IMR-90 (cell line): ENCODE measurements around the gene WARS2. TPM values are rescaled to one million over a fixed set of nuclear protein-coding genes. Genes with fewer than 3 reads are reported as not detected.

Experiments
- ATAC-seq: fragments of 200-7000 bp; cut with Tn5 transposase; 2 replicates; pipeline ENCODE4 v1.9.1; 2020; ENCODE audit warnings: low read depth, mild to moderate bottlenecking, moderate library complexity
- BruUV-seq: library from RNA; stranded (reverse); fragments of 400-500 nt; replicated peaks from 2 replicates; lab custom pipeline; 2021; lab: Mats Ljungman, UMichigan
- CTCF ChIA-PET: fragments of 300-600 bp; formaldehyde crosslinking; extraction: SDS; loops from one replicate; lab custom pipeline; 2021; ENCODE audit warnings: antibody characterized with exemption; lab: Yijun Ruan, JAX
- POLR2A ChIA-PET: fragments of 300-600 bp; sonication (Branson Sonifier 250); formaldehyde crosslinking; loops from one replicate; lab custom pipeline; 2022; ENCODE audit warnings: antibody characterized with exemption; ENCODE audit not compliant: unreplicated experiment; lab: Charles Lee
- DNase-seq: peaks from one replicate; pipeline ENCODE4 v3.0.0; 2013
- H2AFZ ChIP-seq: replicated peaks from 2 replicates; pipeline ENCODE3; 2013; ENCODE audit warnings: low read length, mild to moderate bottlenecking; ENCODE audit not compliant: poor library complexity
- H2AK5ac ChIP-seq: 2 replicates; pipeline ENCODE4 v1.6.1; 2013; ENCODE audit warnings: low read depth, low read length, inconsistent platforms
- H2AK9ac ChIP-seq: replicated peaks from 2 replicates; pipeline ENCODE3; 2013; ENCODE audit warnings: mild to moderate bottlenecking, low read depth, low read length, moderate library complexity; ENCODE audit not compliant: poor library complexity
- H2BK120ac ChIP-seq: 2 replicates; pipeline ENCODE4 v1.6.1; 2013; ENCODE audit warnings: low read depth, low read length, inconsistent platforms
- H2BK15ac ChIP-seq: 3 replicates; pipeline ENCODE4 v1.6.1; 2013; ENCODE audit warnings: low read depth, low read length, inconsistent platforms
- H2BK20ac ChIP-seq: 2 replicates; pipeline ENCODE4 v1.6.1; 2013; ENCODE audit warnings: low read depth, mild to moderate bottlenecking, inconsistent platforms, low read length, moderate library complexity
- H2BK5ac ChIP-seq: 2 replicates; pipeline ENCODE4 v1.6.1; 2013; ENCODE audit warnings: mild to moderate bottlenecking, low read depth, low read length, inconsistent platforms; ENCODE audit not compliant: poor library complexity, severe bottlenecking
- H3K14ac ChIP-seq: replicated peaks from 2 replicates; pipeline ENCODE4 v1.6.1; 2013; ENCODE audit warnings: low read depth, low read length, inconsistent platforms
- H3K18ac ChIP-seq: 2 replicates; pipeline ENCODE4 v1.6.1; 2013; ENCODE audit warnings: low read depth, low read length, control low read depth
- H3K23ac ChIP-seq: 2 replicates; pipeline ENCODE4 v1.6.1; 2013; ENCODE audit warnings: low read depth, low read length, inconsistent platforms
- H3K27ac ChIP-seq: 2 replicates; pipeline ENCODE4 v1.5.1; 2013; ENCODE audit warnings: mild to moderate bottlenecking, control low read depth, low read length; ENCODE audit not compliant: insufficient read depth
- H3K27me3 ChIP-seq: 2 replicates; pipeline ENCODE4 v1.6.1; 2013; ENCODE audit warnings: low read length; ENCODE audit not compliant: control insufficient read depth, insufficient read depth
- H3K36me3 ChIP-seq: 2 replicates; pipeline ENCODE4 v1.6.1; 2013; ENCODE audit warnings: low read length, mixed read lengths; ENCODE audit not compliant: control insufficient read depth, insufficient read depth
- H3K4ac ChIP-seq: 2 replicates; pipeline ENCODE4 v1.6.1; 2013; ENCODE audit warnings: low read depth, low read length, inconsistent platforms
- H3K4me1 ChIP-seq: 2 replicates; pipeline ENCODE4 v1.6.1; 2013; ENCODE audit warnings: low read length, mixed read lengths; ENCODE audit not compliant: control insufficient read depth, insufficient read depth
- H3K4me2 ChIP-seq: 2 replicates; pipeline ENCODE4 v1.6.1; 2013; ENCODE audit warnings: low read depth, mild to moderate bottlenecking, control low read depth, low read length, moderate library complexity
- H3K4me3 ChIP-seq: 2 replicates; pipeline ENCODE4 v1.5.1; 2013; ENCODE audit warnings: low read depth, mild to moderate bottlenecking, control low read depth, low read length, moderate library complexity; ENCODE audit not compliant: insufficient read depth
- H3K56ac ChIP-seq: 2 replicates; pipeline ENCODE4 v1.6.1; 2013; ENCODE audit warnings: low read length, inconsistent platforms; ENCODE audit not compliant: insufficient read depth; ENCODE audit errors: extremely low read depth
- H3K79me1 ChIP-seq, 2 experiments: 2 replicates each; pipeline ENCODE4 v1.6.1; 2013; ENCODE audit warnings: low read length in 2 of 2, inconsistent platforms in 1 of 2, low read depth in 1 of 2
- H3K9ac ChIP-seq: 2 replicates; pipeline ENCODE4 v1.6.1; 2013; ENCODE audit warnings: low read depth, low read length, control low read depth
- H3K9me1 ChIP-seq: 2 replicates; pipeline ENCODE4 v1.6.1; 2013; ENCODE audit warnings: low read length, inconsistent platforms; ENCODE audit not compliant: insufficient read depth
- H3K9me3 ChIP-seq: 2 replicates; pipeline ENCODE4 v1.6.1; 2013; ENCODE audit warnings: low read length; ENCODE audit not compliant: control insufficient read depth, insufficient read depth
- H4K20me1 ChIP-seq: 2 replicates; pipeline ENCODE4 v1.6.1; 2013; ENCODE audit warnings: low read length, inconsistent platforms; ENCODE audit not compliant: insufficient read depth
- H4K5ac ChIP-seq: 2 replicates; pipeline ENCODE4 v1.6.1; 2013; ENCODE audit warnings: mild to moderate bottlenecking, low read depth, low read length, control low read depth
- H4K8ac ChIP-seq, 2 experiments: 2 replicates each; pipeline ENCODE4 v1.6.1; 2013; ENCODE audit warnings: low read depth in 2 of 2, low read length in 2 of 2, control low read depth in 1 of 2, inconsistent platforms in 1 of 2
- H4K91ac ChIP-seq: 2 replicates; pipeline ENCODE4 v1.6.1; 2013; ENCODE audit warnings: low read depth, low read length, inconsistent platforms; ENCODE audit not compliant: insufficient read depth
- BHLHE40 ChIP-seq: fragments of 150-350 bp; IDR thresholded peaks from 2 replicates; pipeline ENCODE4 v1.6.1; 2016; ENCODE audit warnings: mild to moderate bottlenecking, low read depth, low read length
- ELK1 ChIP-seq: fragments of 150-350 bp; IDR thresholded peaks from 2 replicates; pipeline ENCODE4 v1.6.1; 2016; ENCODE audit warnings: low read depth, mild to moderate bottlenecking, low read length, moderate library complexity, borderline replicate concordance
- MAFK ChIP-seq: IDR thresholded peaks from 2 replicates; pipeline ENCODE4 v1.6.1; 2012; ENCODE audit warnings: low read depth, low read length, improper control_type of control experiment
- NFE2L2 ChIP-seq: fragments of 150-350 bp; IDR thresholded peaks from 2 replicates; pipeline ENCODE4 v1.6.1; 2016; ENCODE audit warnings: low read depth, mild to moderate bottlenecking, low read length
- POLR2A ChIP-seq: IDR thresholded peaks from 2 replicates; pipeline ENCODE4 v1.6.1; 2012; ENCODE audit warnings: mild to moderate bottlenecking, low read depth, low read length
- RFX5 ChIP-seq: IDR thresholded peaks from 2 replicates; pipeline ENCODE4 v1.8.0; 2012; ENCODE audit warnings: low read depth, mild to moderate bottlenecking, low read length, moderate library complexity
- SMC3 ChIP-seq: fragments of 150-350 bp; IDR thresholded peaks from 2 replicates; pipeline ENCODE4 v1.6.1; 2016; ENCODE audit warnings: low read depth, mild to moderate bottlenecking, antibody characterized with exemption, low read length, moderate library complexity
- WGBS, 2 experiments: methylation state at CpG; one replicate each; pipeline versions ENCODE4 v1.1.5 to v1.1.7; 2013; ENCODE audit warnings: missing lambda C conversion rate in 2 of 2; ENCODE audit not compliant: insufficient read length in 1 of 2; ENCODE audit errors: extremely low coverage in 2 of 2; 5-methylcytosine and 5-hydroxymethylcytosine counted together
- dilution Hi-C: fragments of 300-500 bp; cut with HindIII; formaldehyde crosslinking; loops from one replicate; pipeline ENCODE4 v1.14.3; 2018; ENCODE audit warnings: low sequenced_read_pairs; ENCODE audit not compliant: unreplicated experiment
- in situ Hi-C: fragments of 300-500 bp; cut with MboI; formaldehyde crosslinking; loops from 3 replicates; pipeline ENCODE4 v1.14.3; 2019; ENCODE audit warnings: low sequenced_read_pairs, inconsistent platforms, mixed read lengths
- intact Hi-C: fragments of 100-400 bp; cut with micrococcal nuclease; formaldehyde crosslinking; loops from 2 replicates; pipeline ENCODE4 v1.10.0; 2022
- polyA plus RNA-seq, 3 experiments: library from polyadenylated mRNA; depleted of rRNA; stranded (reverse); fragments of >200 nt; gene quantifications; 2 replicates each; pipeline ENCODE4 v1.2.3, GENCODE V29; 2012; ENCODE audit warnings: low replicate concordance in 1 of 3
- total RNA-seq: library from RNA; depleted of rRNA; stranded (reverse); fragments of >200 nt; gene quantifications from 2 replicates; pipeline ENCODE4 v1.2.3, GENCODE V29; 2012
- TF ChIP-seq, protein P1 (sequence below): conservative IDR thresholded peaks from 2 replicates; pipeline ENCODE4 v1.5.1; 2012; ENCODE audit warnings: mild to moderate bottlenecking, low read depth, low read length, improper control_type of control experiment
- TF ChIP-seq, protein P2 (sequence below): fragments of 150-350 bp; IDR thresholded peaks from 2 replicates; pipeline ENCODE4 v1.6.1; 2017; ENCODE audit warnings: mild to moderate bottlenecking, antibody characterized with exemption, low read length, low read depth

WARS2 gene
- total and polyA plus RNA-seq, 2 of the 4 experiments (the other 2 are of a cell fraction): 5.7 to 20.3 TPM

GRCh38 chr1:119144813-119145212, 4.4 kb upstream of the WARS2 start:
- H3K56ac ChIP-seq: no peak overlapping the region
- H2AK5ac ChIP-seq: no peak overlapping the region
- no peak overlapping the region for H3K4ac ChIP-seq
- no peak overlapping the region for H4K91ac ChIP-seq
- in situ Hi-C loops: no loop called here
- no peak overlapping the region for H2AFZ ChIP-seq
- H2BK15ac ChIP-seq: no peak overlapping the region
- H2BK20ac ChIP-seq: no peak overlapping the region
- no peak overlapping the region for H3K9ac ChIP-seq
- dilution Hi-C loops: no loop called here
- TF ChIP-seq BHLHE40: no peak
- no peak for TF ChIP-seq ELK1
- TF ChIP-seq SMC3: no peak
- TF ChIP-seq RFX5: no peak
- TF ChIP-seq POLR2A: no peak
- TF ChIP-seq, protein P1, sequence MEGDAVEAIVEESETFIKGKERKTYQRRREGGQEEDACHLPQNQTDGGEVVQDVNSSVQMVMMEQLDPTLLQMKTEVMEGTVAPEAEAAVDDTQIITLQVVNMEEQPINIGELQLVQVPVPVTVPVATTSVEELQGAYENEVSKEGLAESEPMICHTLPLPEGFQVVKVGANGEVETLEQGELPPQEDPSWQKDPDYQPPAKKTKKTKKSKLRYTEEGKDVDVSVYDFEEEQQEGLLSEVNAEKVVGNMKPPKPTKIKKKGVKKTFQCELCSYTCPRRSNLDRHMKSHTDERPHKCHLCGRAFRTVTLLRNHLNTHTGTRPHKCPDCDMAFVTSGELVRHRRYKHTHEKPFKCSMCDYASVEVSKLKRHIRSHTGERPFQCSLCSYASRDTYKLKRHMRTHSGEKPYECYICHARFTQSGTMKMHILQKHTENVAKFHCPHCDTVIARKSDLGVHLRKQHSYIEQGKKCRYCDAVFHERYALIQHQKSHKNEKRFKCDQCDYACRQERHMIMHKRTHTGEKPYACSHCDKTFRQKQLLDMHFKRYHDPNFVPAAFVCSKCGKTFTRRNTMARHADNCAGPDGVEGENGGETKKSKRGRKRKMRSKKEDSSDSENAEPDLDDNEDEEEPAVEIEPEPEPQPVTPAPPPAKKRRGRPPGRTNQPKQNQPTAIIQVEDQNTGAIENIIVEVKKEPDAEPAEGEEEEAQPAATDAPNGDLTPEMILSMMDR: no peak
- no peak for TF ChIP-seq MAFK
- TF ChIP-seq, protein P2, sequence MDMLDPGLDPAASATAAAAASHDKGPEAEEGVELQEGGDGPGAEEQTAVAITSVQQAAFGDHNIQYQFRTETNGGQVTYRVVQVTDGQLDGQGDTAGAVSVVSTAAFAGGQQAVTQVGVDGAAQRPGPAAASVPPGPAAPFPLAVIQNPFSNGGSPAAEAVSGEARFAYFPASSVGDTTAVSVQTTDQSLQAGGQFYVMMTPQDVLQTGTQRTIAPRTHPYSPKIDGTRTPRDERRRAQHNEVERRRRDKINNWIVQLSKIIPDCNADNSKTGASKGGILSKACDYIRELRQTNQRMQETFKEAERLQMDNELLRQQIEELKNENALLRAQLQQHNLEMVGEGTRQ: no peak
- no peak for TF ChIP-seq NFE2L2
- no peak overlapping the region for H3K23ac ChIP-seq
- H2BK5ac ChIP-seq: no peak overlapping the region
- no CpG with 5 or more reads among the region's 6 CpGs for WGBS, 2 experiments
- intact Hi-C loops: loop anchor here (5.0 kb wide), 3 partner anchors 132 to 998 kb away; partner anchors contain the start of gene HAO2
- H4K20me1 ChIP-seq: no peaks in the 10 kb centered on the region
- no peak overlapping the region for H3K18ac ChIP-seq
- BruUV-seq: no TSS peak
- H4K8ac ChIP-seq: no peak overlapping the region
- no peak overlapping the region for H2AK9ac ChIP-seq
- no peak overlapping the region for H3K27ac ChIP-seq
- ATAC-seq: no peak
- no peak overlapping the region for H3K4me3 ChIP-seq
- H3K27me3 ChIP-seq: no peaks in the 10 kb centered on the region
- H3K4me1 ChIP-seq: peaks cover 3% of the 10 kb centered on the region; the same call in 1 of the 2 replicates
- no peak overlapping the region for H4K5ac ChIP-seq
- ChIA-PET POLR2A (no interaction called here), CTCF (interaction anchor here (0.9 kb wide), 1 partner anchor 77 kb away, joined by 5 read pairs; no protein-coding TSS in a partner anchor)
- peaks cover 5% of the 10 kb centered on the region; the same call in 1 of the 2 replicates for H3K9me1 ChIP-seq
- no peak overlapping the region for H2BK120ac ChIP-seq
- H3K79me1 ChIP-seq: peaks cover 5 to 13% of the 10 kb centered on the region in 2 experiments; a peak in 3 of 4 replicates
- no peak overlapping the region for H3K14ac ChIP-seq
- DNase-seq: no peak
- no peak overlapping the region for H3K4me2 ChIP-seq
- H3K36me3 ChIP-seq: 0 out of 2 replicates have a peak, but pooled peaks cover 2% of the 10 kb centered on the region
- no peaks in the 10 kb centered on the region for H3K9me3 ChIP-seq
